PFSK-1 (cell line): ENCODE results near the gene NAALADL2.

Experiments
- POLR2AphosphoS5 ChIP-seq: IDR thresholded peaks from 2 replicates; pipeline ENCODE4 v1.6.1; 2012; ENCODE audit warnings: low read depth, mild to moderate bottlenecking, control low read depth, low read length, moderate library complexity
- SIN3A ChIP-seq: IDR thresholded peaks from 2 replicates; pipeline ENCODE4 v1.6.1; 2012; ENCODE audit warnings: mild to moderate bottlenecking, low read length, moderate library complexity, borderline replicate concordance; ENCODE audit not compliant: insufficient read depth
- TAF1 ChIP-seq: IDR thresholded peaks from 2 replicates; pipeline ENCODE4 v1.6.1; 2012; ENCODE audit warnings: low read length, control low read depth, borderline replicate concordance; ENCODE audit not compliant: insufficient read depth
- TF ChIP-seq, protein P1 (sequence below), 2 experiments: IDR thresholded peaks; 2 replicates each; pipeline versions ENCODE4 v1.6.1 to v1.8.0; 2011 to 2012; ENCODE audit warnings: low read depth in 2 of 2, low read length in 2 of 2, control low read depth in 1 of 2, inconsistent platforms in 1 of 2, mild to moderate bottlenecking in 1 of 2, moderate library complexity in 1 of 2; ENCODE audit not compliant: insufficient read depth in 1 of 2

GRCh38 chr3:175704366-175705055 lies 845.4 kb downstream of the NAALADL2 start:
- no peak for TF ChIP-seq POLR2AphosphoS5
- no peak for TF ChIP-seq TAF1
- no peak for TF ChIP-seq SIN3A
- TF ChIP-seq, protein P1, sequence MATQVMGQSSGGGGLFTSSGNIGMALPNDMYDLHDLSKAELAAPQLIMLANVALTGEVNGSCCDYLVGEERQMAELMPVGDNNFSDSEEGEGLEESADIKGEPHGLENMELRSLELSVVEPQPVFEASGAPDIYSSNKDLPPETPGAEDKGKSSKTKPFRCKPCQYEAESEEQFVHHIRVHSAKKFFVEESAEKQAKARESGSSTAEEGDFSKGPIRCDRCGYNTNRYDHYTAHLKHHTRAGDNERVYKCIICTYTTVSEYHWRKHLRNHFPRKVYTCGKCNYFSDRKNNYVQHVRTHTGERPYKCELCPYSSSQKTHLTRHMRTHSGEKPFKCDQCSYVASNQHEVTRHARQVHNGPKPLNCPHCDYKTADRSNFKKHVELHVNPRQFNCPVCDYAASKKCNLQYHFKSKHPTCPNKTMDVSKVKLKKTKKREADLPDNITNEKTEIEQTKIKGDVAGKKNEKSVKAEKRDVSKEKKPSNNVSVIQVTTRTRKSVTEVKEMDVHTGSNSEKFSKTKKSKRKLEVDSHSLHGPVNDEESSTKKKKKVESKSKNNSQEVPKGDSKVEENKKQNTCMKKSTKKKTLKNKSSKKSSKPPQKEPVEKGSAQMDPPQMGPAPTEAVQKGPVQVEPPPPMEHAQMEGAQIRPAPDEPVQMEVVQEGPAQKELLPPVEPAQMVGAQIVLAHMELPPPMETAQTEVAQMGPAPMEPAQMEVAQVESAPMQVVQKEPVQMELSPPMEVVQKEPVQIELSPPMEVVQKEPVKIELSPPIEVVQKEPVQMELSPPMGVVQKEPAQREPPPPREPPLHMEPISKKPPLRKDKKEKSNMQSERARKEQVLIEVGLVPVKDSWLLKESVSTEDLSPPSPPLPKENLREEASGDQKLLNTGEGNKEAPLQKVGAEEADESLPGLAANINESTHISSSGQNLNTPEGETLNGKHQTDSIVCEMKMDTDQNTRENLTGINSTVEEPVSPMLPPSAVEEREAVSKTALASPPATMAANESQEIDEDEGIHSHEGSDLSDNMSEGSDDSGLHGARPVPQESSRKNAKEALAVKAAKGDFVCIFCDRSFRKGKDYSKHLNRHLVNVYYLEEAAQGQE (IDR thresholded peaks at IDR 0.05; ENCODE audit: insufficient read depth in 1 of 2, low read depth in 2 of 2, low read length in 2 of 2), result no peak
